ENCODE measurements around the gene FTL.

The FTL gene

GRCh38 chr19:48992581-48993174 lies 27.6 kb downstream of the FTL start:
- no peak for DNase-seq (ENCODE audit: low spot score)

- DNase-seq (ENCODE audit: low spot score): peak; percentile 100
Measured at GRCh38 chr19:48993175-48994034, 28.3 kb downstream of the FTL start, which contains the start of the genes GYS1 and RUVBL2. GYS1 (minus strand) TSS chr19:48993309; CDS start chr19:48993112, 197 bp downstream. RUVBL2 (plus strand) TSS chr19:48993887; CDS start chr19:48993912, 25 bp downstream.

GRCh38 chr19:48994035-48994386 lies 28.9 kb downstream of the FTL start:
- no peak for DNase-seq (ENCODE audit: low spot score)

GRCh38 chr19:48997972-48998371 lies 32.9 kb downstream of the FTL start:
- DNase-seq (ENCODE audit: low spot score): peak; percentile 55

- peak; percentile 45 for DNase-seq (ENCODE audit: low spot score)
Measured at GRCh38 chr19:48999481-49000325, 34.6 kb downstream of the FTL start.

- no peak for DNase-seq (ENCODE audit: low spot score)
Measured at GRCh38 chr19:49004133-49004532, 39.0 kb downstream of the FTL start.

- DNase-seq (ENCODE audit: low spot score): no peak
Measured at GRCh38 chr19:49004964-49005614, 40.0 kb downstream of the FTL start.

GRCh38 chr19:49006905-49007304 lies 41.8 kb downstream of the FTL start:
- no peak for DNase-seq (ENCODE audit: low spot score)

GRCh38 chr19:49009828-49010227 lies 44.7 kb downstream of the FTL start:
- no peak for DNase-seq (ENCODE audit: low spot score)

- no peak for DNase-seq (ENCODE audit: low spot score)
Measured at GRCh38 chr19:49010453-49010852, 45.3 kb downstream of the FTL start.

- peak; percentile 47 for DNase-seq (ENCODE audit: low spot score)
Measured at GRCh38 chr19:49011194-49011593, 46.1 kb downstream of the FTL start.

GRCh38 chr19:49014123-49014869 lies 49.2 kb downstream of the FTL start:
- DNase-seq (ENCODE audit: low spot score): no peak

GRCh38 chr19:49014870-49015255 lies 49.8 kb downstream of the FTL start:
- DNase-seq (ENCODE audit: low spot score): no peak

GRCh38 chr19:49016067-49016839 lies 51.1 kb downstream of the FTL start:
- DNase-seq (ENCODE audit: low spot score): no peak
